HK-2 (cell line): ENCODE results near the gene TIGD3.

Experiments
- DNase-seq: peaks from one replicate; pipeline ENCODE4 v3.0.0-alpha.2; 2018; ENCODE audit not compliant: unreplicated experiment

Gene TIGD3

GRCh38 chr11:65390099-65390941 lies 35.8 kb downstream of the TIGD3 start:
- DNase-seq: no peak

GRCh38 chr11:65390996-65391395 lies 36.4 kb downstream of the TIGD3 start:
- DNase-seq: no peak

GRCh38 chr11:65392186-65392829 lies 37.8 kb downstream of the TIGD3 start:
- DNase-seq: no peak

- no peak for DNase-seq
Observed at GRCh38 chr11:65392899-65393298, 38.3 kb downstream of the TIGD3 start.

DNA sequence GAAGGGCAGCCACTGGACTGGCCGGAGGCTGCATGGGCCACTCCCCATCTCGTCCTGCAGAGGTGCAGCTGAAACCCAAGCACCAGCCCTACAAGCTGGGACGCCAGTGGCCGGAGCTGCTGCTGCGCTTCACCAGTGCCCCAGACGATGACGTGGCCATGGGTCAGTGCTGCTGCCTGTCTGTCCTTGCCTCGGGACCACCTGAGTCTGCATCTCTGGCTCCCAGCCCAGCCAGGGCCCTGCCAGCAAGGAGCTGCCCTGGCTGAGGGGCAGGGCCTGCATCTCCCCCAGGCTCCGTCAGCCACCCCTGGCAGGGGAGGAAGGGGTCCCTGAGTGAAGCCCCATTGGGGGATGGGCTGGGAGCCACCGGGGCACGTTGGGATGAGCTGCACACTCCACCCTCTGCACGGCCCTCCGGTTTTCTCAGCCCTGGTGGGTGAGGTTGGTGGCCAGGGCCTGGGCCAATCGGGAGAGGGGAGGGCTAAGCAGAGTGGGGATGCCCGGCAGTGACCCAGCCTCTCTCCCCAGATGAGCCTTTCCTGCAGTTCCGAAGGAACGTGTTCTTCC lies 39.0 kb downstream of the TIGD3 start:
- DNase-seq: no peak

DNA sequence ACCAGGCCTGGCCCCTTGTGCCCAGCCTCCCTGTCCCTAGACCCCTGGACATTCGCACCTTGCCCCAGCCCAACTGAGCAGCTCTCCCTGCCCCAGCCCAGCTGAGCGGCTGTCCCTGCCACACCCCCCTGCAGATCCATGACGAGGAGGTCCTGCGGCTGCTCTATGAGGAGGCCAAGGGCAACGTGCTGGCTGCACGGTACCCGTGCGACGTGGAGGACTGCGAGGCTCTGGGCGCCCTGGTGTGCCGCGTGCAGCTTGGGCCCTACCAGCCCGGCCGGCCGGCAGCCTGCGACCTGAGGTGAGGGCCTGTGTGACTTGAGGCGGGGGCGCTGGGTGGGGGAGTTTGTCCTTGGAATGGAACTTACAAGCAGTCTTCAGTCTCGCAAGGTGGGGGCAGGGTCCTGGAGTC lies 39.6 kb downstream of the TIGD3 start:
- DNase-seq: no peak

DNA sequence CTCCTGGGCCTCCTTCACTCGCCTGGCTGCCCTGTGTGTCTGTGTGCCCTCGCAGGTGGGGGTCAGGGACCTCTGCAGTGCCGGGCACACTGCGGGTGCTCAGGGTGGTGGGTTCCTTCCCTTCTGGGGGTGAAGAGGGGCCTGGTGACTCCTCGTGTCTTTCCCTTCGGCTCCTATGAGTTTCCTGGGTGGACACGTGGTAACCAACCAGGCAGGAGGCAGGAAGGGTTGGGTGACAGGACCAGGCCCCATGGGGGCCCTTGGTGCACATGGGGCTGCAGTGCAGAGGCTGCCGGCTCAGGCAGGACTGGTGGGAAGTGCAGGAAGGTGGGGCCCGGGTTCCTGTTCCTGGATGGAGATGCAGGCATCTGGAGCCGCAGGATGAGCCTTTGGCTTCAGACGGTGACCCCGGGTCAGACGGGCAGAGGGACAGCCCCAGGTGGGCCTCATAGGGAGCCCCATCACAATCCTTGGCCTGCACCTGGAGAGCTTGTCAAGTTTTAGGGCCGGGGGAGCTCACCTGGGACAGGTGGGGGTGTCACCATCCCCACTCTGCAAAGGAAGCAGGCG lies 41.5 kb downstream of the TIGD3 start:
- no peak for DNase-seq

DNA sequence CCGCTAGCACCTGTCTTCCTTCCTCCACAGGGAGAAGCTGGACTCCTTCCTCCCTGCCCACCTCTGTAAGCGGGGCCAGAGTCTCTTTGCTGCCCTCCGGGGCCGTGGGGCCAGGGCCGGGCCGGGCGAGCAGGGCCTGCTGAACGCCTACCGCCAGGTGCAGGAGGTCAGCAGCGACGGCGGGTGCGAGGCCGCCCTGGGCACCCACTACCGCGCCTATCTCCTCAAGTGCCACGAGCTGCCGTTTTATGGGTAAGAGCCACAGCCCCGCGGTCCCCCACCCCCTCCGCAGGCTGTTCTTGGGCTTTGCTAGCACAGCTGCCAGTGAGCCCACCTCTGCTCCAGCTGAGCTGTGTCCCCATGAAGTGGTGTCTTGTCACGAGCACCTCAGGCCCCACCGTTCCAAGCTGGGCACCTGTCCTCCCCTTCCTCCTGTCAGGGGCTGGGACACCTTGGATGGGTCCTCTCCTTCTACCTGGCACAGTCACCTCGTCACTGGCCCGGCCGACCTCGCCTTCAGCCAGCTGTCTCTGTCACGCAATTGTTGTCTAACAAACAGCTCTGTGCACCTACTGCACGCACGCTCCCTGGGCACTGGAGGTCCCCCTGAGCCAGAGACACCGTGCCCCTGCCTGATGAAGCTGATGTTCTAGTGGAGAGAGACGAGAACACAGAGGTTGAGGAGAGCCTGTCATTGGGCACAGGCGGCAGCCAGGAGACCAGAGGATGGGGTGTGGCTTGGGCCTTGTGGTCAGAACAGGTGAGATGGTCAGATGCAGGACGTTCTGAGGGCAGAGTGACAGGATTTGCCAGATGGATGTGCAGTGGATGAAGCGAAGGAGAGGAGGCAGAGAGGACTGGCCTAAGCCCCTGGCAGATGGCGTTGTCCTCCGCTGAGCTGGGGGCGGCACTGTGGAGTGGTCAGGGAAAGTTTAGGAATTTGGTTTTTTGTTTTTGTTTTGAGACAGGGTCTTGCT lies 42.5 kb downstream of the TIGD3 start:
- DNase-seq: no peak

DNA sequence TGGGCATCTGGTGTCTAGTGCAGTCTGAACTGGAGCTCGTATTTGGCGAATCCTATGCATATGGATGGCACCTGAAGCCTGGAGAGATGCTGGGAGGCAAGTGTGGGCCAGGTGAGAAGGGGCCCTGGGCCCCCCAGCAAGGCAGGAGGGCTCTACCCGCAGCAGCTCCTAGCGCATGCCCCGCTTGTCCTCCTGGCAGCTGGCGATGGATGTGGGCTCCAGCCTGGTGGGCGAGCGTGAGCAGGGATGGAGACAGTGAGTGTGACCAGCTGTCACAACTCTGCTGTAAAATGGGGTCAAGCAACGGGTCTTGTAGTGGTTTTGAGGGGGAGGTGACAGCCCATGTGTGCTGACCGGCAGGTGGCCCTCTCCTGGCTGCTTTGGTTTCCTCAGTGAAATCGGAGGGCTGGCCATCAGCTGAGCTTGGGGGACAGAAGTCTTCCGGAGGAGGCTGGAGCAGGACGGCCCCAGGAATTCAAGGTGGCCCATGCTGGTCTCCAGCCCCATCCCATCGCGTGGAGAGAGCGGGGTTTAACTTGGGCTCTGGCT lies 43.9 kb downstream of the TIGD3 start:
- DNase-seq: no peak

DNA sequence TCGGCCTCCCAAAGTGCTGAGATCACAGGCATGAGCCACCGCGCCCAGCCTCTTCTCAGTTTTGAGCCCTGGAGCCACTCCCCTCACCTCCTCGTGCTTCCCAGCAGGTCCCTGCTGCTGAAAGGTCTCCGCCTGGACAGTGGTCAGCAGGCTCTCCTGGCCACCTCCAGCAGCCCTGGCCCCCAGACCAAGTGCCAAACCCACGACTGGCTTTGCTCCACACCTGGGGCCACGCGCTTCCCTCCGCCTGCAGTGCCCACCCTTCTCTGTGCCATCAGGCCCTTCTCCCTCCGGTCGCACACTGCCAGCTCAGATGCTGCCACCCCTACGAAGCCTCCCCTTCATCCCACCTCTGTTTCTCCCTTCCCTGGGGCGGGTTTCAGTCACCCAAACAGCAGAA lies 44.7 kb downstream of the TIGD3 start:
- DNase-seq: no peak

GRCh38 chr11:65399845-65400244 lies 45.3 kb downstream of the TIGD3 start:
- no peak for DNase-seq

- no peak for DNase-seq
Observed at GRCh38 chr11:65400307-65401072, 45.9 kb downstream of the TIGD3 start.

DNA sequence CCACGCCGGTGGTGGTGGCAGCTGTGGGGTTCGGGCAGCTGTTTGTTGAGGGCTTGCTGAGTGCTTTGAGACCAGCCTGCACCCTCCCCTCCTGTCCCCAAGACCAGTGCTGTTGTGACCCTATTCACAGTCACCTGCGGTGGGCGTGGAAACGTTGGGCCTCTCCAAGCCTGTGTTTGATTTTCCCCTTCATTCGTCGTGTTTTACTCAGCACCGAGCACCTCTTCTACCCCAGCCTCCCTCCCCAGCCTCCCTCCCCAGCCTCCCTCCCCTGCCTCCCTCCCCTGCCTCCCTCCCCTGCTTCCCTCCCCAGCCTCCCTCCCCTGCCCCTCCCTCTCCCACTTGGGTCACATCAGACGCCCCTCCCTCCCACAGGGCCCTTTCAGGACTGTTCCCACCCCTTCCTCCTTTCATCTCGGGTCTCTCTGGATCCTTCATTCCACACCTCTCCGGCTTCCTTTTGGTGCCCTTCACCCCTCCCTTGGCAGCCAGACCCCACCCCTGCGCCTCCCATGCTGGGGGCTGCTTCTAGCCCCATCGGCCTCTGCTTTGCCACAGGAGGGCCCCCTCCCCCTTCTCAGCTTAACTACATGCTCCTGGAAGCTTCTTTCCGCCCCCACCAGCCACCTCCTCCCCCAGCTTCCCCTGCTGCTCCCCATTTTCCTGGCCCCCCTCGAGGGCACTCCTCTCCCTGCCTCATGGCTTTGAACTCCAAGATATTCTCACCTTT lies 46.7 kb downstream of the TIGD3 start:
- DNase-seq: no peak

DNA sequence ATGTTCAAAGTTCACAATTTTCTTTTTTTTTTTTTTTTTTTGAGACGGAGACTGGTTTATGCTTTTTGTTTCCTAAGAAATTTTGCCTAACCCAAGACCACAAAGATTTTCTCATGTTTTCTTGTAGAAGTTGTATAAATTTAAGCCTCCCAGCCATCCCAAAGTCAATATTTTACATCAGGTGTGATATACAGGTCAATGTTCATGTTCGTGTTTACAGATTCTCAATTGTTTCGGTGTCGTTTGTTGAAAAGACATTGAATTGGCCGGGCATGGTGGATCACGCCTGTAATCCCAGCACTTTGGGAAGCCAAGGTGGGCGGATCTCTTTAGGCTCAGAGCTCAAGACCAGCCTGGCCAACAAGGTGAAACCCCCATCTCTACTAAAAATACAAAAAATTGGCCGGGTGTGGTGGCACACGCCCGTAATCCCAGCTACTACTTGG lies 47.3 kb downstream of the TIGD3 start:
- DNase-seq: no peak

- no peak for DNase-seq
Observed at GRCh38 chr11:65402790-65403189, 48.2 kb downstream of the TIGD3 start.

DNA sequence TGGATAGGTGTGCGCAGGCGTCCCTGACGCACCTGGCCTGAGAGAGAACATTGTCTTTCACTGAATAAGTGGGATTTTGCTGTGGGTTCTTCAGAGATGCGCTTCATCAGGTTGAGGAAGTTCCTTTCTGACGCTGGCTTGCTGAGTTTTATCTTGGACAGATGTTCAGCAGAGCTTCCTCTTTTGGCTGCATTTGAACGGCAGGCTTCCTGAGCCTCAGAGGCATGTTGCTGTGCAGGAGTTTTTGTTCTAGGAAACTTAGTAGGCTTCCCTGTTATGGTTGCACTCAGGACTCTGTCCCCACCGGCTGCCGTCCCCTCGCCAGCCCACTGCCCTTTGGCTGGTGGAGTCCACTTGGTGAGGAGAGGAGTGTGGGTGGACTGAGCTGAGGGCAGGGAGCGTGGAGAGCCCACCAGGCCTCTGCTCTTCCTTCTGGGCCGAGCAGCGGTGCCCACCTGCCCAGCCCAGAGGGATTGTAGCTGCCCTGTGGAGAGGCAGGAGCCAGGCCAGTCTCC lies 49.1 kb downstream of the TIGD3 start:
- DNase-seq: no peak

- no peak for DNase-seq
Observed at GRCh38 chr11:65404210-65404609, 49.7 kb downstream of the TIGD3 start.

- no peak for DNase-seq
Observed at GRCh38 chr11:65404638-65405339, 50.2 kb downstream of the TIGD3 start.
